Endodermal cell (in vitro differentiated cells): ENCODE results near the gene TYROBP. TPM values are rescaled to one million over a fixed set of nuclear protein-coding genes. Genes with fewer than 3 reads are reported as not detected.

Source experiments
- DNase-seq: peaks from one replicate; pipeline ENCODE4 v3.0.0-alpha.2; 2017
- H3K27ac ChIP-seq: 2 replicates; pipeline ENCODE4 v1.5.1; 2013; ENCODE audit warnings: mild to moderate bottlenecking, low read depth, low read length, moderate library complexity
- H3K27me3 ChIP-seq: 2 replicates; pipeline ENCODE4 v1.6.1; 2013; ENCODE audit warnings: mild to moderate bottlenecking, low read length, moderate library complexity; ENCODE audit not compliant: insufficient read depth, control insufficient read depth, poor library complexity, severe bottlenecking
- H3K36me3 ChIP-seq: 2 replicates; pipeline ENCODE4 v1.7.0; 2013; ENCODE audit warnings: mild to moderate bottlenecking, low read length, moderate library complexity; ENCODE audit not compliant: control insufficient read depth, insufficient read depth
- H3K4me1 ChIP-seq: one replicate; pipeline ENCODE4 v1.7.0; 2013; ENCODE audit warnings: low read length; ENCODE audit not compliant: control insufficient read depth, insufficient read depth
- H3K4me3 ChIP-seq: 2 replicates; pipeline ENCODE4 v1.5.1; 2013; ENCODE audit warnings: mild to moderate bottlenecking, low read length, moderate library complexity
- H3K9ac ChIP-seq: 2 replicates; pipeline ENCODE4 v1.6.1; 2013; ENCODE audit warnings: mild to moderate bottlenecking, low read length, moderate library complexity; ENCODE audit not compliant: poor library complexity, severe bottlenecking; ENCODE audit errors: extremely low read depth
- H3K9me3 ChIP-seq: 2 replicates; pipeline ENCODE4 v1.6.1; 2013; ENCODE audit warnings: mild to moderate bottlenecking, low read length, moderate library complexity; ENCODE audit not compliant: control insufficient read depth
- H3K27ac Mint-ChIP-seq: 2 replicates; pipeline ENCODE4 v1.8.0; 2020; ENCODE audit warnings: mixed read lengths
- H3K27me3 Mint-ChIP-seq: 2 replicates; pipeline ENCODE4 v1.8.0; 2021; ENCODE audit warnings: mild to moderate bottlenecking, mixed read lengths; ENCODE audit not compliant: insufficient read depth
- H3K36me3 Mint-ChIP-seq: 2 replicates; pipeline ENCODE4 v1.8.0; 2020; ENCODE audit warnings: low read depth, mixed read lengths
- H3K4me1 Mint-ChIP-seq: 2 replicates; pipeline ENCODE4 v1.8.0; 2020; ENCODE audit warnings: mixed read lengths
- H3K4me3 Mint-ChIP-seq: 2 replicates; pipeline ENCODE4 v1.8.0; 2020; ENCODE audit warnings: mild to moderate bottlenecking, moderate library complexity, mixed read lengths
- H3K9me3 Mint-ChIP-seq: 2 replicates; pipeline ENCODE4 v1.8.0; 2020; ENCODE audit warnings: mild to moderate bottlenecking, mixed read lengths
- CTCF ChIP-seq: fragments of 200-600 bp; sonication (generic); conservative IDR thresholded peaks from 2 replicates; pipeline ENCODE4 v1.5.0; 2021; ENCODE audit warnings: antibody characterized with exemption, mild to moderate bottlenecking
- WGBS, 2 experiments: methylation state at CpG; one replicate each; pipeline versions ENCODE4 v1.1.5 to v1.1.7; 2013; ENCODE audit warnings: missing lambda C conversion rate in 2 of 2, mixed read lengths in 1 of 2; ENCODE audit not compliant: insufficient coverage in 1 of 2, insufficient read length in 1 of 2; 5-methylcytosine and 5-hydroxymethylcytosine counted together
- total RNA-seq, 2 donors: library from RNA; stranded (reverse); fragmentation: NEBNext Ultra II Directional in 1 of 2; extraction: Animal tissue kit (Norgen Biotek cat#: 25700) in 1 of 2; gene quantifications; 2 replicates in 1 of 2; 3 replicates in 1 of 2; pipeline ENCODE4 v1.2.1, GENCODE V29; 2021

TYROBP gene
- total RNA-seq, 2 donors from 2014 or later = not detected

GRCh38 chr19:35935911-35936737 is 28.0 kb upstream of the TYROBP start, which contains the start of gene LRFN3:
Gene LRFN3 (plus strand): TSS chr19:35936374. CDS start chr19:35939426, 3,052 bp downstream.
- no peak for TF ChIP-seq CTCF
- WGBS, 2 experiments = 14 to 48% methylated on average over 8 to 48 of the region's 68 CpGs
- Histone ChIP-seq H3K27ac (no peak within 1 kb of the TSS), H3K4me3 (peak within 1 kb of the TSS; percentile 87), H3K36me3 (no peaks in the 10 kb centered on the region), H3K27me3 (no peaks in the 10 kb centered on the region), H3K9ac (peak within 1 kb of the TSS; percentile 71), H3K4me1 (peaks cover 6% of the 10 kb centered on the region), H3K9me3 (no peaks in the 10 kb centered on the region)
- H3K27me3 Mint-ChIP-seq = no peaks in the 10 kb centered on the region
- peaks cover 2% of the 10 kb centered on the region for H3K36me3 Mint-ChIP-seq
- peaks cover 21% of the 10 kb centered on the region for H3K4me1 Mint-ChIP-seq
- no peak within 1 kb of the TSS for H3K27ac Mint-ChIP-seq
- no peaks in the 10 kb centered on the region for H3K9me3 Mint-ChIP-seq
- peak; percentile 88 for DNase-seq
- peak within 1 kb of the TSS; percentile 61 for H3K4me3 Mint-ChIP-seq

GRCh38 chr19:35932291-35932936 is 24.3 kb upstream of the TYROBP start:
- Histone ChIP-seq H3K9me3 (no peaks in the 10 kb centered on the region), H3K9ac (no peak overlapping the region), H3K27ac (no peak overlapping the region), H3K4me1 (peaks cover 5% of the 10 kb centered on the region), H3K4me3 (no peak overlapping the region), H3K36me3 (no peaks in the 10 kb centered on the region), H3K27me3 (no peaks in the 10 kb centered on the region)
- WGBS, 2 experiments = 61 to 79% methylated on average over 7 of the region's 7 CpGs
- Mint-ChIP-seq H3K4me1 (peaks cover 10% of the 10 kb centered on the region), H3K27ac (no peak overlapping the region), H3K27me3 (no peaks in the 10 kb centered on the region), H3K4me3 (no peak overlapping the region), H3K9me3 (no peaks in the 10 kb centered on the region), H3K36me3 (no peaks in the 10 kb centered on the region)
- no peak for TF ChIP-seq CTCF
- no peak for DNase-seq

GRCh38 chr19:35931874-35932202 is 23.7 kb upstream of the TYROBP start:
- Histone ChIP-seq H3K27me3 (no peaks in the 10 kb centered on the region), H3K9me3 (no peaks in the 10 kb centered on the region), H3K4me1 (no peaks in the 10 kb centered on the region), H3K9ac (no peak overlapping the region), H3K27ac (no peak overlapping the region), H3K36me3 (no peaks in the 10 kb centered on the region), H3K4me3 (no peak overlapping the region)
- Mint-ChIP-seq H3K27me3 (no peaks in the 10 kb centered on the region), H3K27ac (no peak overlapping the region), H3K9me3 (no peaks in the 10 kb centered on the region), H3K4me3 (no peak overlapping the region), H3K36me3 (no peaks in the 10 kb centered on the region), H3K4me1 (peaks cover 10% of the 10 kb centered on the region)
- no peak for DNase-seq
- WGBS, 2 experiments = 5 to 13% methylated on average over 9 of the region's 9 CpGs
- TF ChIP-seq CTCF = peak; percentile 7
